Panc1 (cell line): ENCODE measurements around the gene PUDP.

Experiments used
- CTCF ChIP-seq: fragments of 450-650 bp; IDR thresholded peaks from 2 replicates; pipeline ENCODE4 v1.5.1; 2017; ENCODE audit warnings: mild to moderate bottlenecking
- REST ChIP-seq, 2 experiments: IDR thresholded peaks; 2 replicates each; pipeline ENCODE4 v1.6.1; 2011 to 2012; ENCODE audit warnings: low read depth in 2 of 2, control low read depth in 1 of 2, low read length in 1 of 2, mild to moderate bottlenecking in 1 of 2, moderate library complexity in 1 of 2; ENCODE audit not compliant: insufficient read depth in 1 of 2

GRCh38 chrX:7076245-7076661, 71.7 kb downstream of the PUDP start:
- TF ChIP-seq CTCF (no peak), REST (IDR thresholded peaks at IDR 0.05; ENCODE audit: insufficient read depth in 1 of 2, low read depth in 2 of 2, low read length in 1 of 2) (no peak)
